IPS-15b (cell line): ENCODE data around the gene OR1N1.
"Not testable (repeated sequence)": the region's sequence is repeated elsewhere in the genome, so short reads cannot be mapped to it uniquely, and the experiment has no call there.

Experiments
- H3K27me3 ChIP-seq: one replicate; pipeline ENCODE4 v1.6.1; 2013; ENCODE audit warnings: low read length; ENCODE audit not compliant: control insufficient read depth, insufficient read depth
- H3K36me3 ChIP-seq: one replicate; pipeline ENCODE4 v1.6.1; 2013; ENCODE audit warnings: low read length; ENCODE audit not compliant: control insufficient read depth, insufficient read depth
- H3K4me1 ChIP-seq: one replicate; pipeline ENCODE4 v1.6.1; 2013; ENCODE audit warnings: mild to moderate bottlenecking, low read length; ENCODE audit not compliant: control insufficient read depth, insufficient read depth
- H3K4me3 ChIP-seq: one replicate; pipeline ENCODE4 v1.5.1; 2013; ENCODE audit warnings: low read depth, low read length
- H3K9ac ChIP-seq: one replicate; pipeline ENCODE4 v1.6.1; 2013; ENCODE audit warnings: low read depth, mild to moderate bottlenecking, low read length
- H3K9me3 ChIP-seq: one replicate; pipeline ENCODE4 v1.6.1; 2013; ENCODE audit warnings: mild to moderate bottlenecking, low read length; ENCODE audit not compliant: control insufficient read depth, insufficient read depth

Gene OR1N1

GRCh38 chr9:122527193-122527592, at the start of gene OR1N1:
OR1N1 (minus strand) TSS chr9:122527293; CDS start chr9:122527293, 0 bp downstream.
- Histone ChIP-seq H3K4me3 (no peak within 1 kb of the TSS), H3K27me3 (no peaks in the 10 kb centered on the region), H3K9me3 (no peaks in the 10 kb centered on the region), H3K9ac (no peak within 1 kb of the TSS), H3K4me1 (no peaks in the 10 kb centered on the region), H3K36me3 (no peaks in the 10 kb centered on the region)

- H3K36me3 ChIP-seq = no peaks in the 10 kb centered on the region
- peaks cover 6% of the 10 kb centered on the region for H3K9me3 ChIP-seq
- no peak overlapping the region for H3K4me3 ChIP-seq
These were observed 45.4 kb upstream of the OR1N1 start for GRCh38 chr9:122572456-122572855.

GRCh38 chr9:122567901-122568300, 40.8 kb upstream of the OR1N1 start:
- Histone ChIP-seq H3K9ac (no peak overlapping the region), H3K4me1 (no peaks in the 10 kb centered on the region), H3K9me3 (peaks cover 9% of the 10 kb centered on the region), H3K36me3 (no peaks in the 10 kb centered on the region), H3K4me3 (no peak overlapping the region), H3K27me3 (no peaks in the 10 kb centered on the region)

More at GRCh38 chr9:122572456-122572855, 45.4 kb upstream of the OR1N1 start:
- Histone ChIP-seq H3K27me3 (no peaks in the 10 kb centered on the region), H3K9ac (no peak overlapping the region), H3K4me1 (no peaks in the 10 kb centered on the region)

GRCh38 chr9:122562134-122562760, 35.2 kb upstream of the OR1N1 start:
- peaks cover 6% of the 10 kb centered on the region for H3K27me3 ChIP-seq
- no peak overlapping the region for H3K9ac ChIP-seq
- H3K9me3 ChIP-seq = peaks cover 1% of the 10 kb centered on the region
- H3K36me3 ChIP-seq = no peaks in the 10 kb centered on the region
- no peak overlapping the region for H3K4me3 ChIP-seq
- H3K4me1 ChIP-seq = no peaks in the 10 kb centered on the region

- Histone ChIP-seq H3K9me3 (no peaks in the 10 kb centered on the region), H3K36me3 (no peaks in the 10 kb centered on the region), H3K4me1 (no peaks in the 10 kb centered on the region), H3K9ac (no peak overlapping the region), H3K27me3 (peaks cover 6% of the 10 kb centered on the region), H3K4me3 (no peak overlapping the region)
These were observed 34.4 kb upstream of the OR1N1 start for GRCh38 chr9:122561446-122561845.

- Histone ChIP-seq H3K4me1 (no peaks in the 10 kb centered on the region), H3K4me3 (no peak within 1 kb of the TSS), H3K9ac (no peak within 1 kb of the TSS), H3K36me3 (no peaks in the 10 kb centered on the region), H3K27me3 (no peaks in the 10 kb centered on the region), H3K9me3 (no peaks in the 10 kb centered on the region)
These were observed 25.7 kb upstream of the OR1N1 start, which contains the start of gene OR1N2 for GRCh38 chr9:122552812-122553211. OR1N2 (plus strand) TSS chr9:122553112; CDS start chr9:122553212, 100 bp downstream.

- Histone ChIP-seq H3K9ac (no peak overlapping the region), H3K9me3 (no peaks in the 10 kb centered on the region), H3K36me3 (no peaks in the 10 kb centered on the region), H3K4me1 (no peaks in the 10 kb centered on the region), H3K4me3 (no peak overlapping the region), H3K27me3 (no peaks in the 10 kb centered on the region)
These were observed 24.3 kb upstream of the OR1N1 start for GRCh38 chr9:122551371-122551770.

GRCh38 chr9:122546196-122546595, 19.1 kb upstream of the OR1N1 start:
- Histone ChIP-seq H3K27me3 (no peaks in the 10 kb centered on the region), H3K4me1 (no peaks in the 10 kb centered on the region), H3K9me3 (no peaks in the 10 kb centered on the region), H3K4me3 (no peak overlapping the region), H3K36me3 (no peaks in the 10 kb centered on the region), H3K9ac (no peak overlapping the region)

- Histone ChIP-seq H3K27me3 (no peaks in the 10 kb centered on the region), H3K9me3 (no peaks in the 10 kb centered on the region), H3K9ac (no peak overlapping the region), H3K4me3 (no peak overlapping the region), H3K4me1 (no peaks in the 10 kb centered on the region), H3K36me3 (no peaks in the 10 kb centered on the region)
These were observed 11.7 kb upstream of the OR1N1 start for GRCh38 chr9:122538757-122539156.

GRCh38 chr9:122537066-122537465, 10.0 kb upstream of the OR1N1 start:
- not testable (repeated sequence) for H3K4me1 ChIP-seq, H3K9me3 ChIP-seq, H3K9ac ChIP-seq, H3K36me3 ChIP-seq, H3K4me3 ChIP-seq, H3K27me3 ChIP-seq

- H3K36me3 ChIP-seq = no peaks in the 10 kb centered on the region
- H3K9me3 ChIP-seq = no peaks in the 10 kb centered on the region
- H3K27me3 ChIP-seq = no peaks in the 10 kb centered on the region
- H3K4me3 ChIP-seq = no peak overlapping the region
- H3K9ac ChIP-seq = no peak overlapping the region
- H3K4me1 ChIP-seq = no peaks in the 10 kb centered on the region
These were observed 9.0 kb upstream of the OR1N1 start for GRCh38 chr9:122536134-122536533.

- not testable (repeated sequence) for H3K27me3 ChIP-seq, H3K9me3 ChIP-seq, H3K36me3 ChIP-seq, H3K4me3 ChIP-seq, H3K4me1 ChIP-seq, H3K9ac ChIP-seq
These were observed 4.1 kb upstream of the OR1N1 start for GRCh38 chr9:122531157-122531556.
